Endodermal cell (in vitro differentiated cells): ENCODE results near the gene BCDIN3D. TPM values are rescaled to one million over a fixed set of nuclear protein-coding genes. Genes with fewer than 3 reads are reported as not detected.

Source experiments
- DNase-seq: peaks from one replicate; pipeline ENCODE4 v3.0.0-alpha.2; 2017
- H3K27ac ChIP-seq: 2 replicates; pipeline ENCODE4 v1.5.1; 2013; ENCODE audit warnings: mild to moderate bottlenecking, low read depth, low read length, moderate library complexity
- H3K27me3 ChIP-seq: 2 replicates; pipeline ENCODE4 v1.6.1; 2013; ENCODE audit warnings: mild to moderate bottlenecking, low read length, moderate library complexity; ENCODE audit not compliant: insufficient read depth, control insufficient read depth, poor library complexity, severe bottlenecking
- H3K36me3 ChIP-seq: 2 replicates; pipeline ENCODE4 v1.7.0; 2013; ENCODE audit warnings: mild to moderate bottlenecking, low read length, moderate library complexity; ENCODE audit not compliant: control insufficient read depth, insufficient read depth
- H3K4me1 ChIP-seq: one replicate; pipeline ENCODE4 v1.7.0; 2013; ENCODE audit warnings: low read length; ENCODE audit not compliant: control insufficient read depth, insufficient read depth
- H3K4me3 ChIP-seq: 2 replicates; pipeline ENCODE4 v1.5.1; 2013; ENCODE audit warnings: mild to moderate bottlenecking, low read length, moderate library complexity
- H3K9ac ChIP-seq: 2 replicates; pipeline ENCODE4 v1.6.1; 2013; ENCODE audit warnings: mild to moderate bottlenecking, low read length, moderate library complexity; ENCODE audit not compliant: poor library complexity, severe bottlenecking; ENCODE audit errors: extremely low read depth
- H3K9me3 ChIP-seq: 2 replicates; pipeline ENCODE4 v1.6.1; 2013; ENCODE audit warnings: mild to moderate bottlenecking, low read length, moderate library complexity; ENCODE audit not compliant: control insufficient read depth
- H3K27ac Mint-ChIP-seq: 2 replicates; pipeline ENCODE4 v1.8.0; 2020; ENCODE audit warnings: mixed read lengths
- H3K27me3 Mint-ChIP-seq: 2 replicates; pipeline ENCODE4 v1.8.0; 2021; ENCODE audit warnings: mild to moderate bottlenecking, mixed read lengths; ENCODE audit not compliant: insufficient read depth
- H3K36me3 Mint-ChIP-seq: 2 replicates; pipeline ENCODE4 v1.8.0; 2020; ENCODE audit warnings: low read depth, mixed read lengths
- H3K4me1 Mint-ChIP-seq: 2 replicates; pipeline ENCODE4 v1.8.0; 2020; ENCODE audit warnings: mixed read lengths
- H3K4me3 Mint-ChIP-seq: 2 replicates; pipeline ENCODE4 v1.8.0; 2020; ENCODE audit warnings: mild to moderate bottlenecking, moderate library complexity, mixed read lengths
- H3K9me3 Mint-ChIP-seq: 2 replicates; pipeline ENCODE4 v1.8.0; 2020; ENCODE audit warnings: mild to moderate bottlenecking, mixed read lengths
- CTCF ChIP-seq: fragments of 200-600 bp; sonication (generic); conservative IDR thresholded peaks from 2 replicates; pipeline ENCODE4 v1.5.0; 2021; ENCODE audit warnings: antibody characterized with exemption, mild to moderate bottlenecking
- WGBS, 2 experiments: methylation state at CpG; one replicate each; pipeline versions ENCODE4 v1.1.5 to v1.1.7; 2013; ENCODE audit warnings: missing lambda C conversion rate in 2 of 2, mixed read lengths in 1 of 2; ENCODE audit not compliant: insufficient coverage in 1 of 2, insufficient read length in 1 of 2; 5-methylcytosine and 5-hydroxymethylcytosine counted together
- total RNA-seq, 2 donors: library from RNA; stranded (reverse); fragmentation: NEBNext Ultra II Directional in 1 of 2; extraction: Animal tissue kit (Norgen Biotek cat#: 25700) in 1 of 2; gene quantifications; 2 replicates in 1 of 2; 3 replicates in 1 of 2; pipeline ENCODE4 v1.2.1, GENCODE V29; 2021

Gene BCDIN3D
- total RNA-seq, 2 donors from 2014 or later, result 2.8 to 3.8 TPM

- H3K4me1 Mint-ChIP-seq, result peaks cover 22% of the 10 kb centered on the region
- WGBS, 2 experiments, result no CpG with 5 or more reads among the region's 1 CpG
- no peaks in the 10 kb centered on the region for H3K27me3 Mint-ChIP-seq
- H3K4me1 ChIP-seq, result no peaks in the 10 kb centered on the region
- no peak overlapping the region for H3K4me3 ChIP-seq
- H3K36me3 ChIP-seq, result peaks cover 3% of the 10 kb centered on the region
- no peaks in the 10 kb centered on the region for H3K27me3 ChIP-seq
- no peak overlapping the region for H3K27ac Mint-ChIP-seq
- H3K9me3 ChIP-seq, result no peaks in the 10 kb centered on the region
- TF ChIP-seq CTCF, result no peak
- no peaks in the 10 kb centered on the region for H3K9me3 Mint-ChIP-seq
- DNase-seq, result no peak
- no peak overlapping the region for H3K4me3 Mint-ChIP-seq
- no peak overlapping the region for H3K27ac ChIP-seq
- H3K9ac ChIP-seq, result no peak overlapping the region
- H3K36me3 Mint-ChIP-seq, result peaks cover 14% of the 10 kb centered on the region
Observed at GRCh38 chr12:49813131-49813530, 29.8 kb downstream of the BCDIN3D start.

GRCh38 chr12:49811961-49812401 lies 30.9 kb downstream of the BCDIN3D start:
- Mint-ChIP-seq H3K4me3 (no peak overlapping the region), H3K9me3 (no peaks in the 10 kb centered on the region), H3K4me1 (peaks cover 22% of the 10 kb centered on the region), H3K36me3 (peaks cover 12% of the 10 kb centered on the region), H3K27me3 (no peaks in the 10 kb centered on the region), H3K27ac (no peak overlapping the region)
- Histone ChIP-seq H3K4me1 (no peaks in the 10 kb centered on the region), H3K36me3 (peaks cover 3% of the 10 kb centered on the region), H3K27ac (no peak overlapping the region), H3K4me3 (no peak overlapping the region), H3K9me3 (no peaks in the 10 kb centered on the region), H3K27me3 (no peaks in the 10 kb centered on the region), H3K9ac (no peak overlapping the region)
- DNase-seq, result no peak
- WGBS, 2 experiments, result 94 to 95% methylated on average over 4 of the region's 4 CpGs
- no peak for TF ChIP-seq CTCF

GRCh38 chr12:49811136-49811535 lies 31.8 kb downstream of the BCDIN3D start:
- Mint-ChIP-seq H3K4me3 (no peak overlapping the region), H3K27ac (no peak overlapping the region), H3K27me3 (no peaks in the 10 kb centered on the region), H3K9me3 (no peaks in the 10 kb centered on the region), H3K36me3 (peaks cover 15% of the 10 kb centered on the region), H3K4me1 (peaks cover 22% of the 10 kb centered on the region)
- no peak for TF ChIP-seq CTCF
- H3K36me3 ChIP-seq, result peaks cover 3% of the 10 kb centered on the region
- peak; percentile 63 for DNase-seq
- H3K27me3 ChIP-seq, result no peaks in the 10 kb centered on the region
- H3K9ac ChIP-seq, result no peak overlapping the region
- WGBS, 2 experiments, result 79 to 83% methylated on average over 1 to 5 of the region's 5 CpGs
- no peaks in the 10 kb centered on the region for H3K9me3 ChIP-seq
- H3K4me3 ChIP-seq, result no peak overlapping the region
- no peaks in the 10 kb centered on the region for H3K4me1 ChIP-seq
- peak overlapping the region; percentile 7 for H3K27ac ChIP-seq
